ENCODE results near the gene TRIM56. TPM values are rescaled to one million over a fixed set of nuclear protein-coding genes. Genes with fewer than 3 reads are reported as not detected.
"Not testable (repeated sequence)": the region's sequence is repeated elsewhere in the genome, so short reads cannot be mapped to it uniquely, and the experiment has no call there.

The TRIM56 gene
- total RNA-seq, 4 donors from 2014 or later = 4.2 to 11.4 (median 6.9) TPM

DNA sequence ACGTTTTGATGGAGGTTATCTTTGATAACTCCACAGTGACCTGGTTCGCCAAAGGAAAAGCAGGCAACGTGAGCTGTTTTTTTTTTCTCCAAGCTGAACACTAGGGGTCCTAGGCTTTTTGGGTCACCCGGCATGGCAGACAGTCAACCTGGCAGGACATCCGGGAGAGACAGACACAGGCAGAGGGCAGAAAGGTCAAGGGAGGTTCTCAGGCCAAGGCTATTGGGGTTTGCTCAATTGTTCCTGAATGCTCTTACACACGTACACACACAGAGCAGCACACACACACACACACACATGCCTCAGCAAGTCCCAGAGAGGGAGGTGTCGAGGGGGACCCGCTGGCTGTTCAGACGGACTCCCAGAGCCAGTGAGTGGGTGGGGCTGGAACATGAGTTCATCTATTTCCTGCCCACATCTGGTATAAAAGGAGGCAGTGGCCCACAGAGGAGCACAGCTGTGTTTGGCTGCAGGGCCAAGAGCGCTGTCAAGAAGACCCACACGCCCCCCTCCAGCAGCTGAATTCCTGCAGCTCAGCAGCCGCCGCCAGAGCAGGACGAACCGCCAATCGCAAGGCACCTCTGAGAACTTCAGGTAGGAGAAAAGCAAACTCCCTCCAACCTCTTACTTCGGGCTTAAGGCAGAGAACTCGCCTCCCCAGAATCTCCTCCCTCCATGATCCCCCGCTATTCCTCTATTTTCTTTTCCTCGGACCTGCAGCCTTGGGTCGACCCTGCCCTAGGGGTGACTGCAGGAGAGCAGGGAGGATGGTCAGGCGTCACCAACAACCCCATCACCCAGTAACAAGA is 41.6 kb downstream of the TRIM56 start, which contains the start of gene SERPINE1:
SERPINE1 (plus strand) TSS at position 454 of the 809 bp plus-strand sequence. CDS start 1,290 bp downstream, outside the sequence.
- H3K27me3 ChIP-seq = peaks cover 9 to 22% (median 19%) of the 10 kb centered on the region in 3 donors
- peaks cover 16 to 19% of the 10 kb centered on the region in 2 donors for H3K4me1 ChIP-seq
- peak within 1 kb of the TSS; percentile 23 to 48 (median 38) for H3K4me3 ChIP-seq
- intact Hi-C loops (cut with DNase I; ENCODE audit: low total_unique reads) = no loop called here
- ATAC-seq (peak; percentile 85 to 86), DNase-seq (peak; percentile 82 to 90)
- in situ Hi-C loops (cut with MboI; ENCODE audit: low sequenced_read_pairs in 4 of 4) = no loop called here
- TF ChIP-seq POLR2A (IDR thresholded peaks at IDR 0.05) (peak; percentile 63 to 84), CTCF (IDR thresholded peaks at IDR 0.05 in 4 of 5, conservative IDR thresholded peaks at IDR 0.05 in 1 of 5) (no peak)
- H3K36me3 ChIP-seq = no peaks in the 10 kb centered on the region
- peak within 1 kb of the TSS; percentile 68 to 82 (median 75) for H3K27ac ChIP-seq
- H3K9me3 ChIP-seq = no peaks in the 10 kb centered on the region

DNA sequence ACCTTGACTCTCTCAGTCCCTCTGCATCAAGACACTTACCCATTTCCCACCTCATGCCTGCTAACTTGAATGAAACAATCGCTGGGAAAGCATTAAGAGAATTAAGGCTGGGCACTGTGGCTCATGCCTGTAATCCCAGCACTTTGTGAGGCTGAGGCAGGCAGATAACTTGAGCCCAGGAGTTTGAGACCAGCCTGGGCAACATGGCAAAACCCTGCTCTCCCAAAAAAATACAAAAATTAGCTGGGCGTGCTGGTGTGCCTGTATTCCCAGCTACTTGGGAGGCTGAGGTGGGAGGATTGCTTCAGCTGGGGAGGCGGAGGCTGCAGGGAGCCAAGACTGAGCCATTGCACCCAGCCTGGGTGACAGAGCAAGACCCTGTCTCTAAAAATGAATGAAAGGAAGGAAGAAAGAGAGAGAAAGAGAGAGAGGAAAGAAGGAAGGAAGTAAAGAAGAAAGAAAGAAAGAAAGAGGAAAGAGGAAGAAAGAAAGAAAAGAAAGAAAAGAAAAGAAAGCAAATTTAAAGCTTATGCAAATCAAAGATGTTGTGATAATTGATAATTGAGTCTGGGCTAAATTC is 42.3 kb downstream of the TRIM56 start:
- Histone ChIP-seq H3K27ac (peak overlapping the region; percentile 33 to 82 (median 75)), H3K9me3 (no peaks in the 10 kb centered on the region), H3K4me3 (peak overlapping the region; percentile 23 to 48 (median 38)), H3K4me1 (peaks cover 13 to 18% of the 10 kb centered on the region in 2 donors), H3K27me3 (peaks cover 9 to 22% (median 19%) of the 10 kb centered on the region in 3 donors), H3K36me3 (no peaks in the 10 kb centered on the region)
- ATAC-seq (no peak), DNase-seq (no peak)
- in situ Hi-C loops (cut with MboI; ENCODE audit: low sequenced_read_pairs in 4 of 4) = no loop called here
- TF ChIP-seq CTCF (IDR thresholded peaks at IDR 0.05 in 4 of 5, conservative IDR thresholded peaks at IDR 0.05 in 1 of 5) = no peak
- no peak for TF ChIP-seq POLR2A (IDR thresholded peaks at IDR 0.05)
- intact Hi-C loops (cut with DNase I; ENCODE audit: low total_unique reads) = no loop called here

DNA sequence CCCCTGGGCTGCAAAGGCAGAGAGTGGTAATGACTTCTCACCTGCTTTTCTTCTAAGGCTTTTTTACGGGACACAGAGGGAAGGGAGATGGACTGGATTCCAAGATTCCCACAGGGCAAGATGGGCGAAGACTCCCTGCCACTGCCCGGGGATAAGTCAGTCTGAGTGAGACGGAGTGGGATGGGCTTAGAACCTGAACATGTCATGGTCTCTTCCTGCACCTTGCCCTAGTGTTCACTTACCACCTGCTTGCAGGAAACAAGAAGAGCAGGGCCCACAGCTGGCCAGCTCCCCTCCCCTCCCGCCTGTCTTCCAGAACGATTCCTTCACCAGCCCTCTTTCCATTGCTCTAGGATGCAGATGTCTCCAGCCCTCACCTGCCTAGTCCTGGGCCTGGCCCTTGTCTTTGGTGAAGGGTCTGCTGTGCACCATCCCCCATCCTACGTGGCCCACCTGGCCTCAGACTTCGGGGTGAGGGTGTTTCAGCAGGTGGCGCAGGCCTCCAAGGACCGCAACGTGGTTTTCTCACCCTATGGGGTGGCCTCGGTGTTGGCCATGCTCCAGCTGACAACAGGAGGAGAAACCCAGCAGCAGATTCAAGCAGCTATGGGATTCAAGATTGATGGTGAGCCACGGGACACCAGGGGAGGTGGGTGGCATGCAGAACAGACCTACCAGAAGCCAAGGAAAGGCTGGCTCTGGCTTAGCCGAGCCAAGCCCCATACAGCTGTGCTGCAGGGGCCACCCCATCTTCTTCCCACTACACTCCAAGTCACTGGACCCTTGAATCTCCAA is 43.0 kb downstream of the TRIM56 start:
- DNase-seq = no peak
- TF ChIP-seq POLR2A (IDR thresholded peaks at IDR 0.05) = no peak
- no peak for TF ChIP-seq CTCF (IDR thresholded peaks at IDR 0.05 in 4 of 5, conservative IDR thresholded peaks at IDR 0.05 in 1 of 5)
- in situ Hi-C loops (cut with MboI; ENCODE audit: low sequenced_read_pairs in 4 of 4) (no loop called here), intact Hi-C loops (cut with DNase I; ENCODE audit: low total_unique reads) (no loop called here)
- Histone ChIP-seq H3K27me3 (peaks cover 9 to 22% (median 17%) of the 10 kb centered on the region in 3 donors), H3K4me3 (peak overlapping the region in 2 of 4 donors; percentile 43 to 48), H3K4me1 (peaks cover 13 to 18% of the 10 kb centered on the region in 2 donors), H3K9me3 (no peaks in the 10 kb centered on the region), H3K36me3 (no peaks in the 10 kb centered on the region), H3K27ac (peak overlapping the region in 2 of 4 donors; percentile 73 to 77)
- no peak for ATAC-seq

DNA sequence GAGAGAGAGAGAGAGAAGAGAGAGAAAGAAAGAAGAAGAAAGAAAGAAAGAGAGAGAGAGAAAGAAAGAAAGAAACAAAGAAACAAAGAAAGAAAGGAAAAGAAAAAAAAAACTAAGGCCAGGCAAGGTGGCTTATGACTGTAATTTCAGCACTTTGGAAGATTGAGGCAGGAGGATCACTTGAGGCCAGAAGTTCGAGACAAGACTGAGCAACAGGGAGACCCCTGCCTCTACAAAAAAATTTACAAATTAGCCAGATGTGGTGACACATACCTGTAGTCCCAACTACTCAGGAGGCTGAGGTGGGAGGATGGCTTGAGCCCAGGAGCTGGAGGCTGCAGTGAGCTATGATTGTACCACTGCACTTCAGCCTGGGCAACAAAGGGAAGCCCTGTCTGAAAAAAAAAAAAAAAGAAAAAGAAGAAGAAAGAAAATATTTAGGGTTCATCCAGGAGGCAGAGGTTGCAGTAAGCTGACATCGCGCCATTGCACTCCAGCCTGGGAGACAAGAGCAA is 44.4 kb downstream of the TRIM56 start:
- intact Hi-C loops (cut with DNase I; ENCODE audit: low total_unique reads) = no loop called here
- DNase-seq = no peak
- H3K36me3 ChIP-seq = no peaks in the 10 kb centered on the region
- in situ Hi-C loops (cut with MboI; ENCODE audit: low sequenced_read_pairs in 4 of 4) = loop anchor here in 1 of 4 donors (10.0 kb wide), 1 partner anchor 45 kb away; the partner anchor contains the start of gene TRIM56
- H3K27ac ChIP-seq = no peak overlapping the region
- ATAC-seq = no peak
- H3K27me3 ChIP-seq = peaks cover 9 to 16% (median 14%) of the 10 kb centered on the region in 3 donors
- H3K4me3 ChIP-seq = no peak overlapping the region
- no peaks in the 10 kb centered on the region for H3K9me3 ChIP-seq
- H3K4me1 ChIP-seq = peaks cover 11 to 18% of the 10 kb centered on the region in 2 donors
- no peak for TF ChIP-seq CTCF (IDR thresholded peaks at IDR 0.05 in 4 of 5, conservative IDR thresholded peaks at IDR 0.05 in 1 of 5)
- no peak for TF ChIP-seq POLR2A (IDR thresholded peaks at IDR 0.05)

GRCh38 chr7:101132626-101133600 is 47.6 kb downstream of the TRIM56 start:
- H3K27me3 ChIP-seq; intact Hi-C loops (cut with DNase I; ENCODE audit: low total_unique reads); H3K4me1 ChIP-seq; DNase-seq; H3K4me3 ChIP-seq; H3K9me3 ChIP-seq; H3K27ac ChIP-seq; H3K36me3 ChIP-seq; ATAC-seq: not testable (repeated sequence)
- in situ Hi-C loops (cut with MboI; ENCODE audit: low sequenced_read_pairs in 4 of 4) = loop anchor here in 1 of 4 donors (10.0 kb wide), 1 partner anchor 48 kb away; the partner anchor contains the start of gene TRIM56

Data from gastrocnemius medialis (tissue), 4 donors.